ENCODE data around the gene MRPL36. TPM values are rescaled to one million over a fixed set of nuclear protein-coding genes. Genes with fewer than 3 reads are reported as not detected.

MRPL36 gene
- total and polyA plus RNA-seq, 2 experiments from 2014 or later = 47.5 to 149 TPM

- Histone ChIP-seq H3K27ac (ENCODE audit: low read depth) (no peak overlapping the region), H3K27me3 (ENCODE audit: insufficient read depth) (no peaks in the 10 kb centered on the region), H3K36me3 (ENCODE audit: insufficient read depth) (no peaks in the 10 kb centered on the region), H3F3A (replicated peaks; ENCODE audit: low read depth) (no peaks in the 10 kb centered on the region), H3K79me2 (replicated peaks; ENCODE audit: insufficient read depth) (no peaks in the 10 kb centered on the region), H4K20me1 (replicated peaks; ENCODE audit: insufficient read depth) (no peaks in the 10 kb centered on the region), H3K9me2 (ENCODE audit: insufficient read depth) (no peaks in the 10 kb centered on the region), H3K4me3 (no peak overlapping the region), H3K4me1 (ENCODE audit: insufficient read depth) (no peaks in the 10 kb centered on the region), H3K4me2 (no peak overlapping the region), H2AFZ (no peak overlapping the region)
- H3K27me3 Mint-ChIP-seq (ENCODE audit: insufficient read depth, low read depth, poor library complexity) = peaks cover 8% of the 10 kb centered on the region
- no peak overlapping the region for H3K27ac Mint-ChIP-seq
- H3K4me1 Mint-ChIP-seq = no peaks in the 10 kb centered on the region
- H3K9me3 Mint-ChIP-seq = no peaks in the 10 kb centered on the region; the same call in 2 of the 3 replicates
- ATAC-seq (no peak), DNase-seq (ENCODE audit: low spot score) (no peak)
- TF ChIP-seq ZNF462 (CRISPR knock-in tag; IDR thresholded peaks at IDR 0.05) = no peak
- no peak for TF ChIP-seq ZNF331 (CRISPR knock-in tag; IDR thresholded peaks at IDR 0.05; ENCODE audit: low read depth)
- TF ChIP-seq NANOG (IDR thresholded peaks at IDR 0.05; ENCODE audit: borderline replicate concordance) = no peak
- TF ChIP-seq EZH2phosphoT487 (IDR thresholded peaks at IDR 0.05; ENCODE audit: unreplicated experiment) = no peak
- TF ChIP-seq ETS1 (IDR thresholded peaks at IDR 0.05) = no peak
- TF ChIP-seq CREB1 (CRISPR knock-in tag; IDR thresholded peaks at IDR 0.05; ENCODE audit: low read depth) = no peak
- TF ChIP-seq ZNF114 (CRISPR knock-in tag; IDR thresholded peaks at IDR 0.05) = no peak
- TF ChIP-seq STAT1 (IDR thresholded peaks at IDR 0.05; ENCODE audit: unreplicated experiment) = no peak
- TF ChIP-seq REST (IDR thresholded peaks at IDR 0.05; ENCODE audit: unreplicated experiment) = no peak
- TF ChIP-seq CTCF (conservative IDR thresholded peaks at IDR 0.05; ENCODE audit: low read depth in 2 of 2) = no peak
- TF ChIP-seq POLR2AphosphoS5 (IDR thresholded peaks at IDR 0.05; ENCODE audit: low read depth) = no peak
- no peak for TF ChIP-seq EZH2 (IDR thresholded peaks at IDR 0.05; ENCODE audit: low read depth, unreplicated experiment)
- TF ChIP-seq JUNB (IDR thresholded peaks at IDR 0.05; ENCODE audit: unreplicated experiment) = no peak
- H3K4me3 Mint-ChIP-seq = no peak overlapping the region
- no peaks in the 10 kb centered on the region for H3K36me3 Mint-ChIP-seq (ENCODE audit: low read depth)
Measured at GRCh38 chr5:1782385-1783215, 17.0 kb downstream of the MRPL36 start.

Measured in GM23338 (cell line).